OCI-LY1 (cell line): Measurements from ENCODE around the gene ELK4.

ENCODE experiments used
- H2AFZ ChIP-seq: fragments of 200-600 bp; sonication (generic), shearing (Covaris generic); 2 replicates; pipeline ENCODE4 v1.6.0; 2014; ENCODE audit warnings: antibody characterized with exemption, mild to moderate bottlenecking, low read length
- H3F3A ChIP-seq: fragments of 200-600 bp; sonication (generic), shearing (Covaris generic); 2 replicates; pipeline ENCODE4 v1.6.0; 2014; ENCODE audit warnings: mild to moderate bottlenecking, antibody characterized with exemption, low read length, moderate library complexity; ENCODE audit not compliant: insufficient read depth
- H3K27ac ChIP-seq: fragments of 200-600 bp; sonication (generic); 2 replicates; pipeline ENCODE4 v1.5.1; 2014; ENCODE audit warnings: low read length, mixed run types, mild to moderate bottlenecking, low read depth; ENCODE audit not compliant: poor library complexity, severe bottlenecking
- H3K27me3 ChIP-seq: fragments of 200-600 bp; sonication (generic); 2 replicates; pipeline ENCODE4 v1.6.0; 2014; ENCODE audit warnings: antibody characterized with exemption, mild to moderate bottlenecking, low read length, moderate library complexity; ENCODE audit not compliant: insufficient read depth
- H3K36me3 ChIP-seq: fragments of 200-600 bp; sonication (generic); 2 replicates; pipeline ENCODE4 v1.6.1; 2014; ENCODE audit warnings: mild to moderate bottlenecking, antibody characterized with exemption, low read length, moderate library complexity, mixed read lengths; ENCODE audit not compliant: insufficient read depth
- H3K4me1 ChIP-seq: fragments of 200-600 bp; sonication (generic); 2 replicates; pipeline ENCODE4 v1.5.1; 2014; ENCODE audit warnings: mild to moderate bottlenecking, low read length, moderate library complexity; ENCODE audit not compliant: insufficient read depth, severe bottlenecking
- H3K4me2 ChIP-seq: fragments of 200-600 bp; sonication (generic), shearing (Covaris generic); 2 replicates; pipeline ENCODE4 v1.6.1; 2014; ENCODE audit warnings: low read length
- H3K4me3 ChIP-seq: fragments of 200-600 bp; sonication (generic); 2 replicates; pipeline ENCODE4 v1.5.1; 2014; ENCODE audit warnings: low read length, low read depth, mild to moderate bottlenecking, mixed read lengths; ENCODE audit not compliant: poor library complexity, severe bottlenecking
- H3K79me2 ChIP-seq: fragments of 200-600 bp; shearing (Covaris generic); 2 replicates; pipeline ENCODE4 v1.6.1; 2016; ENCODE audit warnings: mixed run types, low read length, mixed read lengths; ENCODE audit not compliant: insufficient read depth
- H3K9ac ChIP-seq: fragments of 200-600 bp; sonication (generic), shearing (Covaris generic); 2 replicates; pipeline ENCODE4 v1.6.1; 2014; ENCODE audit warnings: mild to moderate bottlenecking, low read length, mixed read lengths
- H3K9me2 ChIP-seq: fragments of 200-600 bp; sonication (generic), shearing (Covaris generic); 2 replicates; pipeline ENCODE4 v1.6.1; 2014; ENCODE audit warnings: low read depth, mild to moderate bottlenecking, low read length, mixed read lengths
- H3K9me3 ChIP-seq: fragments of 200-600 bp; shearing (Covaris generic); 2 replicates; pipeline ENCODE4 v1.6.1; 2014; ENCODE audit warnings: low read length, mixed read lengths
- H4K20me1 ChIP-seq: fragments of 200-600 bp; sonication (generic), shearing (Covaris generic); 2 replicates; pipeline ENCODE4 v1.6.0; 2016; ENCODE audit warnings: mild to moderate bottlenecking, low read length; ENCODE audit not compliant: insufficient read depth
- EZH2 ChIP-seq: fragments of 200-600 bp; sonication (generic), shearing (Covaris generic); IDR thresholded peaks from 2 replicates; pipeline ENCODE4 v1.8.0; 2017; ENCODE audit warnings: borderline replicate concordance, mixed run types, mild to moderate bottlenecking, antibody characterized with exemption, low read length, moderate library complexity, mixed read lengths
- TF ChIP-seq, protein P1 (sequence below): fragments of 200-600 bp; sonication (generic), shearing (Covaris generic); IDR thresholded peaks from 2 replicates; pipeline ENCODE4 v1.5.1; 2017; ENCODE audit warnings: mild to moderate bottlenecking, antibody characterized with exemption, low read length, moderate library complexity, mixed read lengths

The ELK4 gene

DNA sequence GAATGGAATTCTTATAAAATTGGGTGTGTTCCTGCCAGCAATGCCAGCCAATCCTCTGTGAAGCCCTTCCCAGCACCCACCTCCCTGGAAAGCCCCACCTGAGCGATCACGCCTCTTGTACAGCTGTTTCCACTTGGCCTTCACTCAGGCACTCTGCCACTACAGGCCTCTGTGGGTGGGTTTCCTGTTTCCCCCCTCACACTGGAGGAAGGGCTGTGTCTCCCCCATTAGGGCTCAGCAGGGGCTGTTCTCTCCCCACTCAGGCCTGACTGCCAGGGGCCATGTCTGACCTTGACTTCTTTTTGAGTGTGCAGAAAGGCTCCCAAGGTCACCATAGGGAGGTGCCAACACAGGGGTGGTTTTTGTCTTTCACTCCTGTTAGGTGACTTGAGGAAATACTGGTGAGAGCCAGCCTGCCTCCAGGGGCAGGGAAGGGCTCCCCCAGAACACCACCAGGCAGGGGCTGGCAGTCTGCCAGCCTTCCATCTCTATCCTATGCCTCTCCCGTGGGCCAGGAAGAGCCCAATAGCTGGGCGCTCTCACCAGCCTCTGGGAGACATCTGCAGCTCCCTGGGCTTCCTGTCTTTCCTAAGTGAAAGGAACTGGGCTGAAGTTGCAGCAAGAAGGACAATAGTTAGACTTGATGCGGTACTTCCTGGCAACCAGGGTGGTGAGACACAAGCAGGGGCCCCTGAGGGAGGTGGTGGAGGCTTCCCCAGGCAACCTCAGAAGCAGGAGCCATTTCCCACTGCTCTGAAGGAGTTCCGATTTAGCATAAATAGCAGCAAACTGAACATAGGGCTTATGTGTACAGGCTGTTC is 49.1 kb downstream of the ELK4 start:
- no peaks in the 10 kb centered on the region for H3K79me2 ChIP-seq
- H2AFZ ChIP-seq, result no peak overlapping the region
- 0 out of 2 replicates have a peak, but pooled peaks cover 9% of the 10 kb centered on the region for H3K27me3 ChIP-seq
- H3F3A ChIP-seq, result no peaks in the 10 kb centered on the region
- H3K4me2 ChIP-seq, result no peak overlapping the region
- no peaks in the 10 kb centered on the region for H3K36me3 ChIP-seq
- H3K9me3 ChIP-seq, result no peaks in the 10 kb centered on the region
- no peak for TF ChIP-seq EZH2
- TF ChIP-seq, protein P1, sequence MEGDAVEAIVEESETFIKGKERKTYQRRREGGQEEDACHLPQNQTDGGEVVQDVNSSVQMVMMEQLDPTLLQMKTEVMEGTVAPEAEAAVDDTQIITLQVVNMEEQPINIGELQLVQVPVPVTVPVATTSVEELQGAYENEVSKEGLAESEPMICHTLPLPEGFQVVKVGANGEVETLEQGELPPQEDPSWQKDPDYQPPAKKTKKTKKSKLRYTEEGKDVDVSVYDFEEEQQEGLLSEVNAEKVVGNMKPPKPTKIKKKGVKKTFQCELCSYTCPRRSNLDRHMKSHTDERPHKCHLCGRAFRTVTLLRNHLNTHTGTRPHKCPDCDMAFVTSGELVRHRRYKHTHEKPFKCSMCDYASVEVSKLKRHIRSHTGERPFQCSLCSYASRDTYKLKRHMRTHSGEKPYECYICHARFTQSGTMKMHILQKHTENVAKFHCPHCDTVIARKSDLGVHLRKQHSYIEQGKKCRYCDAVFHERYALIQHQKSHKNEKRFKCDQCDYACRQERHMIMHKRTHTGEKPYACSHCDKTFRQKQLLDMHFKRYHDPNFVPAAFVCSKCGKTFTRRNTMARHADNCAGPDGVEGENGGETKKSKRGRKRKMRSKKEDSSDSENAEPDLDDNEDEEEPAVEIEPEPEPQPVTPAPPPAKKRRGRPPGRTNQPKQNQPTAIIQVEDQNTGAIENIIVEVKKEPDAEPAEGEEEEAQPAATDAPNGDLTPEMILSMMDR, result no peak
- H3K9ac ChIP-seq, result no peak overlapping the region
- no peak overlapping the region for H3K27ac ChIP-seq
- H3K4me3 ChIP-seq, result no peak overlapping the region
- no peaks in the 10 kb centered on the region for H3K9me2 ChIP-seq
- H3K4me1 ChIP-seq, result peaks cover 13% of the 10 kb centered on the region
- H4K20me1 ChIP-seq, result no peaks in the 10 kb centered on the region

DNA sequence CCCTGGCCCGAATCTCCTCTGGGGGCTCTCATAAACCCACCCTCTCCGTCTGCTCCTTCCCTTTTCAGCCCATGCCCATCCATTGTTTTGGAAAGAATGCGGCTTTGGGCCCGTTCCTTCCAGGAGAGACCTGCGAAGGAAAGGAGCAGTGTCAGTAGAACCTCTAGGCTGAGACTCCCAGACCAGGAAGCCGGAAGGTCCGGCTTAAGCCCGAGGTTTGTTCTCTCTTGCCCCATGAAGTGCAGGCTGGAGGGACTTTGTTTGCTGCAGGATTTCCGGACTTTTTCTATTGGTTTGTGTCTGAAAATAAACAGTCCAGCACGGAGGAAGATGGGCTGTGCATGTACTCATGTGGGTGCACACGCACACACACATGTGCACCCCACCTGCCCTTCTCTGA is 49.8 kb downstream of the ELK4 start:
- H4K20me1 ChIP-seq, result no peaks in the 10 kb centered on the region
- no peak overlapping the region for H3K27ac ChIP-seq

DNA sequence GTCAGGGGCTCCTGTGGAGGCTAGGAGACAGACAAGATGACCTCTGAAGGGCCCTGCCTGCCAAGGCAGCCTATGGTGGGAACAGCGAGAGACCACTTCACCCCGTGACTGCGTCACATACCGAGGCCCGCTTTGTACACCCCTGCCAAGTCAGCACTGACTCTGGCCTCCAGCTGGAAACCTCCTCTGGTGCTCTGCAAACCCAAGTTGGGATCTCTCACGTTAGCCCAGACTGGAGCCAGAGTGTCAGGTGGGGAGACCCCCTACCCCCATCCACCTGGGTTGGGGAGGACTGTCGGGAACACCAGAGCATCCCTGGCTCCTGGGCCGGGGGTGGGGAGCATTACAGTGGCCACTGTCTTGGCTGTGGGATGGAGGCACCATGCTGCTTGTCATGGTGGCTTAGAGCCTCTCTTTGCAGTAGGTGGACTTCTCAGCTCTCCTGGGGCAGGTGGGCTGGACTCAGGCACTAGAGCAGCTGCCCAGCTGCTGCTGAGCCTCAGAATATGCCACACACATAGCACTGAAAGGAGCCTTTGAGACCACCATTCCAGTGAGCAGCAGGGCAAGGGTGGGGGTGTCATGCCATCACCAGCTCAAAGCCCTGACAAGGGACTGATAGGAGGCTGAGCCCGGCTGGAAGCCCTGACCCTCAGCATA is 50.4 kb downstream of the ELK4 start:
- Histone ChIP-seq H3K9me2 (no peaks in the 10 kb centered on the region), H3K27ac (no peak overlapping the region), H3K79me2 (no peaks in the 10 kb centered on the region), H2AFZ (no peak overlapping the region), H3K4me1 (peaks cover 13% of the 10 kb centered on the region), H3K4me3 (no peak overlapping the region), H3K4me2 (no peak overlapping the region), H3K9ac (no peak overlapping the region), H3K9me3 (no peaks in the 10 kb centered on the region), H3F3A (no peaks in the 10 kb centered on the region), H3K36me3 (no peaks in the 10 kb centered on the region), H3K27me3 (0 out of 2 replicates have a peak, but pooled peaks cover 9% of the 10 kb centered on the region), H4K20me1 (no peaks in the 10 kb centered on the region)
- TF ChIP-seq, protein P1, result no peak
- no peak for TF ChIP-seq EZH2

More for the DNA sequence above, 49.8 kb downstream of the ELK4 start:
- H3K9me2 ChIP-seq, result no peaks in the 10 kb centered on the region
- H3K4me1 ChIP-seq, result peaks cover 13% of the 10 kb centered on the region
- TF ChIP-seq, protein P1, result no peak
- TF ChIP-seq EZH2, result no peak
- no peak overlapping the region for H2AFZ ChIP-seq
- no peaks in the 10 kb centered on the region for H3K79me2 ChIP-seq
- H3K9me3 ChIP-seq, result no peaks in the 10 kb centered on the region
- H3K9ac ChIP-seq, result no peak overlapping the region
- H3K36me3 ChIP-seq, result no peaks in the 10 kb centered on the region
- H3K4me2 ChIP-seq, result no peak overlapping the region
- H3K4me3 ChIP-seq, result no peak overlapping the region
- H3K27me3 ChIP-seq, result 0 out of 2 replicates have a peak, but pooled peaks cover 9% of the 10 kb centered on the region
- H3F3A ChIP-seq, result no peaks in the 10 kb centered on the region
